HG02970 (cell line): Measurements from ENCODE around the gene SEMA3E.
"Not testable (repeated sequence)": the region's sequence is repeated elsewhere in the genome, so short reads cannot be mapped to it uniquely, and the experiment has no call there.

Source experiments
- ATAC-seq: cut with Tn5 transposase; IDR thresholded peaks from one replicate; pipeline ENCODE4 v1.9.1; 2021; ENCODE audit warnings: mild to moderate bottlenecking, moderate library complexity, moderate number of reproducible peaks; ENCODE audit not compliant: unreplicated experiment, low FRiP score

The SEMA3E gene

DNA sequence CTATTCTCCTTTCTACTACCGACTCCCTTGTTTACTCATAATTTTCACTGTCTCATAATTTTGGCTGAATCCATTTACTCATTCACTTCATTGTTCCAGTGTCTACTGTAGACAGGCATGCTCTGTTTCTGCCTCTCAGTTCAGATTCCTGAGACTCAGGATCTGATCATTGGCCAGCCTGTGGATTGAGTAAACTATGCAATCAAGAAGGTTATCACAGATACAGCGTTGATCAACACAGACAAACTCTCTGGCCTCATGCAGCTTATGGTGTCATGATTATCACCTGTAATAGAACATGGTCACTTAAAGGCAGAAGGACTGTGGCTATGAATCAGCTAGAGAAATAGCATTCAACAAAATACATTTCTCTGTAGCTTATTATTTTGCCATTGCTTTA lies 86.0 kb downstream of the SEMA3E start:
- no peak for ATAC-seq

DNA sequence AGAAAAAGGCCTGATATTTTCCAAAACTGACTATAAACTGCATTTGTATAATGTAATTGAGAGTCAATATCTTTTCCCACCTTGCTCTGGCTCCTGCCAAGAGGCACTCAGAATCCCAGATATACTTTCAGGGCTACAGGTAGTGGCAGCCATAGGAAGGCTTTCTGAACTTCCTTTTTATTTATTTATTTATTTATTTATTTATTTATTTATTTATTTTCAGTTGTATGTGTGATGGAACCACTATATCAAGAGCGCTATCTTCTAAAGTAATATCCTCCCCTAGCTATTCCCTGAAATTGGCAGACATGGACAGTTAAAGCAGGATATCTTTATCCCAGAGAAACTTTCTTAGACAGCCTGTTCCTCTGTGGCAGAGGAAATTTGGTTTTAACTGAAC lies 86.7 kb downstream of the SEMA3E start:
- no peak for ATAC-seq

DNA sequence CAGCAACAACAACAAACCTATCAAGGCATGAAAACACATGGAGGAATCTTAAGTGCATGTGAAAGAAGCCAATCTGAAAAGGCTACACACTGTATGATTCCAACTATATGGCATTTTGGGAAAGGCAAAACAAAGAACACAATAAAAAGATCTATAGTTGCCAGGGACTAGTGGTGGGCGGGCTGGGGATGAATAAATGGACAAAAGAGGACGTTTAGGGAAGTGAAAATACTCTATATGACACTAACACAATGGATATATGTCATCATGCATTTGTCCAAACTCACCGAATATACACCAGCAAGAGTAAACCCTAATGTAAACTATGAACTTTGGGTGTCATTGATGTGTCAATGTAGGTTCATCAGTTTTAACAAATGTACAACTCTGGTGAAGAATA lies 89.1 kb downstream of the SEMA3E start:
- ATAC-seq = no peak

DNA sequence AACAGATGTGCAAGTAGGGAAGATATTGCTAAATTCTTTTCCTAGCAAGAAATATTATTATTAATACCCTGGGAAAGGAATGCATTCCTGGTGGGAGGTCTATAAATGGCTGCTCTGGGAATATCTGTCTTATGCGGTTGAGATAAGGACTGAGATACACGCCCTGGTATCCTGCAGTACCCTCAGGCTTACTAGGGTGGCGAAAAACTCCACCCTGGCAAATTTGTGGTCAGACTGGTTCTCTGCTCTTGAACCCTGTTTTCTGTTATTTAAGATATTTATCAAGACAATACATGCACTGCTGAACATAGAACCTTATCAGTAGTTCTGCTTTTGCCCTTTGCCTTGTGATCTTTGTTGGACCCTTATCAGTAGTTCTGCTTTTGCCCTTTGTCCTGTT lies 96.4 kb downstream of the SEMA3E start:
- not testable (repeated sequence) for ATAC-seq

DNA sequence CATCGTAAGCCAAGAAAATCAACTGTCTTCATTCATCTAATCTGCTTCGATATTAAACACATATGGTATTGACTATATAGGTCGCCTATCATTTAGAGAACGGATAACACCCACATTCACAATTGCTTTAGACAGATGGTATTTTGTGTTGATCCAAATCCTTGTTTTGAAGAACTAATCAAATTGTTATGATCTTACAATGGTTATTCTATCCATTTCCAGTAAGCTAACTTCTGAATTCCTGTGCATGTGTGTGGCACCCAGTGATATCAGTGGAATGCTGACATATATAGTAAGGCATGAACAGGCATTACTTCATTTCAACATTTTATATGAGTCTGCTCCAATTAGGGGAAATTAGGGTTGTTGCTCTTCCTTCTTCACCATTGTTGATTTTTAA lies 98.8 kb downstream of the SEMA3E start:
- ATAC-seq = no peak

DNA sequence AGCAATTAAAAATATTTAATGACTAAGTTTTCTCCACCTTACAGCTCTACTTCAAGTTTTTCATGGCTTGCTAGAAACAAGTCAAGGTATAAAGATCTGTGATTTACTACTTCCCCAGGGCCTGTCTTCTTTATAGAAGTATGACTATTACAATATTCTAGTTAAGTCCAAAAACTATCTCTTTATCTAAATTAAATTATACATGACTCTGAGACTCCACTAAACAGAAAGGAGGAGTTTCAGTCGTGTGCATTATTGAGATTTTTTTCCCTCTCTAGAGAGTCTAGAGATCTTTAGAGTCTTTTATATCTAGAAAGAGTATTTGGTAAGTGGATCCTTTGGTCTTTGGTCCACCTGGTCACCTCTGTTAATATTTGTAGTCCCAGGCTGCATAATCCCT lies 100.7 kb downstream of the SEMA3E start:
- no peak for ATAC-seq

DNA sequence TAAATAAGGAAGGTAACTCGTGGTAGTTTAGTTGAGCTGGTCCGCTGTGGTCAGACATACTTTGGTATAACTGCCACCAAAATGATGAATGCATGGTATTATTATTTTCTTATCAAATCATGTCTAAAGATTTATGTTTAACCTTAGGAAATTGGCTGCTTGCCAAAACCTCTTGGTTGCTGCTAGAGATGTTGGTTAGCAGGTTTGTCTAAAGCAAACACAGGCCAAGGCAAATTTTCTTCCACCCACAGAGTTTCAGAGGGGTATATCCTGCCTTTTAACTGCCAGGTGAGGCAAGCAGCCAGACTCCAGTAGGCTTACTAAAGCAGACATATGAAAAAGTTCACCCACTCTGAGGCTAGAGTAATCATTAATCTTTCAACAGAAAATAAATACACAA lies 101.4 kb downstream of the SEMA3E start:
- ATAC-seq = peak; percentile 74

DNA sequence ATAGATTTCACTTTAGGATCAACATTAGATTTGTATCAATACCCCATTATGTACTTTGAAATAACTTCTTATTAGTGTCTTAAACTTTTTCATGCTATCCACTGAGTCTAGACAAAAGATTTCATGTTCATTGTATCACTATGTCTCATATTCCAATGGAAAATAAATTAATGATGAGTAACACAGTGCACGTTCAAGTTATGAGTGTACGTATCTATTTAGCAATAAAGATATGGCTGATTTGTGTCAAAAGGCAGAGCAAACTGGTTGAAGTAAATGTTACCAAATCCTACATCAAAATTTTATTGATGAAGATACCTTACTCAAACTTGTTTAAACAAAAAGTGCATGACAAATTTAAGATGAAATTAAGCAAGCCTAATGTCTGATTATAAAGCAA lies 102.4 kb downstream of the SEMA3E start:
- no peak for ATAC-seq

DNA sequence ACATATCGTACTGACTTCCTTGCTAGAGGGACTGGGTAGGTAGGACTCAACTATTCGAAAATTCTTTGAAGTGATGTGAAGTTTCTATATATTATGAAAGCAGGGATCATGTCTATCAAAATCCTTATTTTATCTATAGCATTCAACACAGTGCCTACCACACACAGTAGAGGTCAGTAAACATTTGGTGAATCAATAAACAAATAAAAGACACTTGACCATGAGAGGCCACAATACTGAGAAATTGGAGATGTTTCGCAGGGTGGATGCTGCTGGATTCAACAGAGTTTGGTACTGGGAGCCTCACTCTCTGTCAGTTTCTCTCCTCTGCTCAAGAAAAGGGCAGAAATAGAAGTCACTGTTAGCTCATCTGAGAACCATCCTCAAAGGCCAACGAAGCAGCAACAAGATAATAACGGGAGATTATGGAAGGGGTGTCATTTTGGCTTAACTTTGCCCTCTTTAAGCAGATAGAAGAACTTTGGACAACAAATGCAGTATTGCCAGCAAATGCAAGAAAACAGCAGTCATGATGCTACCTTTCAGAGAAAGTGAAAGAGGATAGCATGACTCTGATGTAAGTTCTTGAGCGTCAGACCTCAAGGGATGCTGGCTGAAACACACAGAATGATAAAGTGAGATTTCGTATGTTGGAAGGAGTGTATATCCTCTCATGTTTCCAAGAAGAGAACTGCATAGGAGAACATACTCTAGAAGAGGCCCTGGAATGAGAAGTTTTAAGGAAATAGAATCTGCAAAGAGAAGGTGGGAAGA lies 107.6 kb downstream of the SEMA3E start:
- no peak for ATAC-seq

DNA sequence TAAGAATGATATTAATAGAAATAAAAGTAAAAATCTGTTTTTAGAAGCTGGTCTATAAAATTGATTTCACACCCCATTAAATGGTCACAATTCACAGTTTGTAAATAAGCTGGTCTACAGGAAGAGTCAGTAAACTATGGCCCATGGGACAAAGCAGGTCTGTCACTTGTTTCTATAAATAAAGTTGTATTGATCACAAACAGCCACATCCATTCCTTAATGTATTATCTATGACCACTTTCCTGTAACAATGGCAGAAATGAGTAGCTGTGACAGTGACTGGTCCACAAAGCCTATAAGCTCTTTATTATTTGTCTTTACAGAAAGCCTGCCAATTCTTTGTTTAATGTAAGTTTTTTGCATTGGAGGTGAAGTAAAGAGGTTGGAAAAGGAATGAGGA lies 114.5 kb downstream of the SEMA3E start:
- ATAC-seq = no peak

DNA sequence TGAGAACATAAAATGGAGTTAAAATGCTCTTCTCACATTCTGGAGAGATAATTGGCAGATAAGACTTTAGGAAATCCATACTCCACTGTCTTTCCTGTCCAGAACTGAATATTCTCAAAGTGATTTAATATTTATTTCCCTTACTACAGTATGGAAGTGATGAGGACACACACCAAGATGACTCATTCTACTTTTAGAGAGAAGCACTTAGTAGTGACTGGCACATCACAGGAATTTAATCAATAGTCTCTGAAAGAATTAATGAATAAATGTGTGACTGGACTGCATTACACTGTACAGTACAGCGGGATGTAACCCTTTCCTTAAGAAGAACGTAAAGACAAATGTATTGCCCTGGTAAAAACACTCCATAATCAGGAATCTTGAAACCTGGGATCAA lies 116.7 kb downstream of the SEMA3E start:
- no peak for ATAC-seq

DNA sequence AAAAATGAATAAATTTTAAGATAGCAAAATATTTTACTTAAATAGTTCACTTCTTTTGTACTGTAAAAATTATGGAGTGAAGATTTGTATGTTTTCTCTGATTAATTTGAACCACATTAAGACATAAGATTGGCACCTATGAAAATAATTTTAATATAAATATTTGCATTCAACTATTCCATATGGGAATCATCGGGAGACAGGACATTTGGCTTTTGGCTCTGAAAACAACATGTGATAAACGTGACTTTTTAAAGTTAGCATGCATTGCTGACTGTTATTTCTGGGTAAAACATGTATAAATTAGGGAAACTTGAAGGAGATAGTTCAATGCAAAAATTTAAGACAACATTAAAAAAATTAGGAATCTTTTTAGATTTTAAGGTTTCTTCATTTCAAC lies 117.2 kb downstream of the SEMA3E start:
- no peak for ATAC-seq

DNA sequence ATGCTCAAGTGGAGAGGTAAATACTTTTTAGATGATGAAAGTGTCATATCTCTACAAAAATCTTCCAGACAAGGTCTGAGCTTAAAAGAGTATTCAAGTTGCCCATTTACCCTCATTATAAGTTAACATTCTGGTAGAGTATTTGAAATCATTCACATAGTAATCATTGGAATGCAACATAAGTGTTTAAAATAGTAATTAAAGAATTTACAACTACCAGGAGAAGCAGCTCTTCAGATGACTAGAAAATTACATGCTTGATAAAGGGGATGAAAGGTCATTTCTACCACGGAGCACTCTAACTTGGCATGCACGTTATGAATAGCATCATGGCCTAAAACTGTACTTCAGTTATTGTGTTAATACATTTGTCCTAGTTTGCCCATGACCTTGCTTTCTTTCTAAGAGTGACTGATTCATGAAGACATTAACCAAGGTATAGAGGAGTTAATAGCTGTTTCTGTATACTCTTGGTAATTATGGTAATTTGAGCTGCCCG lies 120.0 kb downstream of the SEMA3E start:
- ATAC-seq = no peak

DNA sequence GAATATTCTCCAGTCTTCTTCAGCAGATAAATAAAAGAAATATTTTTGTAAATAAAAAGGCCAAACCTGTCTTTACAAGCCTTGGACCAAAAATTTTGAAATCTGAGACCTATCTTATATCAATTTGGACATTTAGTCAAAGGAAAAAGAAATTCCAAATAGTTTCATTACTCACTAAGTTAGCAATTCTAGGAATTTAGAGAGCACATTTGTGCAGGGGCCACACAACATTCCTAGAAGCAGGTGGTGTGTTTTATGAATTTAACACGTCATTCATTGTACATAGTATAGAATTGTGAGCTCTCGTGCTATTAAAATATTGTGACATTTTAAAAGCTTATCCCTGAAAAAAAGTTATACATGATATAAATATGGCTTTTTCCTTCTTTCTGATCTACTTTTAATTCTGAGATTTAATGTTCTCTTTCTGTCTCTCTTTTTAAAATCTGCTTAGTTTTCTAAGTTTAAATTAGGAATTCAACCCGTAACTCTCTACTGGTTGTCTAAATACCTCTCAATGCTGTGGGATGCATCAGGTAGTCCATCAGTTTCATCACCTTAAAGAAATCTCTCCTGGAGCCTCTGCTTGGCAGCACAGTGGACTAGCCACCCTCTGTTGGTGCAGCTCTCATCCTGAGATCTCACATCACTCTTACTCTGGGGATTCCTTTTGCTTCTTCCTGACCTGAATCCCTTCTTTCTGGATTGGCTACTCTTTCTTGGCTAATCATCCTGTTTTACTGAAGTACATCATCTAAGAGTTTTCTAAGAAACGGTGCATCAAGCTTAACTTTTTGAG lies 124.5 kb downstream of the SEMA3E start:
- ATAC-seq = no peak

DNA sequence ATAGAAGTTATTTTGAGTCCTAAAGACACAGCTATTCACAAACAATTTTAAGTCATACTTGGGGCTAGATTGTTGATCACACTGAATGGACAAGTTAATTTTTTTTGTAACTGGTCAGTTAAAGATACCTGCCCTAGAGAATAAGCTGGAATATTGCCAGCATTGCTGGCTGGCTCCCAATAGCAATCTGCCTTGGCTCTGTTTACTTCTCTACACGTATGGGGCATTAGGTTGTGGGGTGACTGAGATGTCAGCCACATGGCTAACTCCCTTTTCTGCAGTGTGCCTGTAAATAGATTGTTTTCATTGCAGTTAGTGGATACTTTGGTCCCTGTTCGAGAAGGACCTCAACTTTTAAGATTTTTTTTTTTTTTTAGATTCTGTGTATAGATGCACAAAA lies 128.2 kb downstream of the SEMA3E start:
- no peak for ATAC-seq

DNA sequence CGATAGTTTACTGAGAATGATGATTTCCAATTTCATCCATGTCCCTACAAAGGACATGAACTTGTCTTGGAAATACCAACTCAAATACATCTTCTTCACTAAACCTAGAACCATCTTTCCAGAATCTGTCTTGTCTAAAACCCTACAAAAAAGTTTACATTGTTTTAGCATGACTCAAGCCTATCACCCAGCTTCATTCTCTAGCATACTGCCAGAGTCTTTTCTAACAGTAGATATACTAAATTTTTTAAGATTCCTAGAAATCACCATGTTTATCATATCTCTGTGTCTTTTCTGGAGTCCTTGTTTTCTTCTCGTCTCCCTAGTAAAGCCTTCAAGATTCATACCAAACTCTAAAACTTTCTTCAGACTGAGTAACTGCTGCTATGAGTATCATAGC lies 129.7 kb downstream of the SEMA3E start:
- ATAC-seq = no peak

DNA sequence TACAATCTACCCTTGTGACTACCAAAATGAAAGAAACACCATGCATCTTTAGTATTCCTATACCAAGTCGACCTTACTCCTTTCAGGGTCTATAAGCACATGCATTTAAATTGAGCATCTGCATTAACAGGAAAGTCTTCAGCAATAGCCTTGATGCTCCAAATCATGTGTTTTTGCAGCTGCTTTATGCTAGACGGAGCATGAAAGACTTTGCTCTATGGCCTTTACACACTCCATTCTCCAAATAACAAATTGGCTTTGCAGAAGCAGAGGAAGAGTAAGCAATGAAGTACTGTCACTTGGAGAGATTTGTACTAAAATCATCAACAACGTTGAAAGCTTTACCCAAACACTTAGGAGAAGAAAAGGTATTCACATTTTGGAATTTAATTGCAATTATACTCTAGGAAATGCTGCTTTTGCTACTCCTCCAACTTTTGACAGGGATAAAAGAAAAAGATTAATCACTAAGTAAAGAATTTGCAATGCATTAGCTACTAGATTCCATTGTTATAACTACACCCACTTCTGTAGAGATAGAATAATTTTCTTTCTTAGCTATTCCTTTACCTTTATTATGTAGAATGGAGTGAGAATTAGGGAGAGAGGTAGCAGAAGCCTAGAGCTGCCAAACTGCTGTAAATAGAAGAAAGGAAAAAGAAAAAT lies 131.8 kb downstream of the SEMA3E start:
- ATAC-seq = no peak

DNA sequence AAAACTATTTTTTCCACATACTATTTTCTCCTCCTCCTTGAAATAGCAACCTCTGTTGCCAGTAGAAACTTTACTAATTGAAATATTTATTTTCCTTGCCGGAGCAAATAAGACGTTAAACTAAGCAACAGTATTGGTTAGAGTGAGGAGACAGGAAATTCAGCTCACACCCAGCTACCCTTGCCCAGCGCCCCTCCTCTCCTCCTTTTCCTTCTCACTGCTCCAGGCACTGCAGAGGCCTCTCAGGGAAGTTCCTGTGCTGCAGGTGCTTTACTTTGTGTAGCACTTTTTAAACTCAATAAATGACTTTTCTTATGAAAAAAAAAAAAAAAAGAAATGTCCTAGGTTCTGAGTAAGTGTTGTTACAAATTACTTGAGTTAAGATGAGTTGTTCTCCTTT lies 134.0 kb downstream of the SEMA3E start:
- no peak for ATAC-seq

DNA sequence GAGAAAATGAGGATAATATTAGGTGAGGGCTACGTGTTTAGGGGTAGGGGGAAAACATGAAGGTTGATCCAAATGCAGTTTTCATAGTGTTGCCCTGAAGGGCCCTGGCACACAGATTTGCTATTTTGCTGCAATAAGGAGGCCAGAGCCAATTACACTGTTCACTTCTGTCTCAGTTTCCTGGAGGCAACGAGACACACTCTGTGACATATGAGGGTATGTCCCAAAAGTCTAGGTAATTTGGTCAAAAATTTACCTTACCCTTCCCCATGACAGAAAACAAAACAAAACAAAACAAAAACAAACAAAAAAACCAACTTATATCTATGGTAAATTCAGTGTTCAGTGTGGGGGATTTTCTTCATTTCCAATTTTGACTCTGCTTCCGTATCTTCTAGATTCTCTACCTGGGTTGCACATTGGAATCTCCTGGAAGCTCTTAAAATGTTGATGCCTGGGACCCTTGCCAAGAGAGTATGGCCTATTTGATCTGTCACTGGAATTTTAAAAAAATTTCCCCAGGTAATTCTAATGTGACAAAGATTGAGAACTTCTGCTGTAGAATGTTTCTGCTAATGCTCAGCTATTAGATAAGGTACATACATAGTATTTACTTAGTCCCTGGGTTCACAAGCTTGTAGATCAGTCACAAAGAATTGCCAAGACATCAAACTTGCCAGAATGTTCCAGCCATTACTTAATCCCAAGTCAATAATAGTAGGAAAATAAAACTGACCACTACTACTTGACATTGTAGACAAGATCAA lies 139.5 kb downstream of the SEMA3E start:
- ATAC-seq = no peak

DNA sequence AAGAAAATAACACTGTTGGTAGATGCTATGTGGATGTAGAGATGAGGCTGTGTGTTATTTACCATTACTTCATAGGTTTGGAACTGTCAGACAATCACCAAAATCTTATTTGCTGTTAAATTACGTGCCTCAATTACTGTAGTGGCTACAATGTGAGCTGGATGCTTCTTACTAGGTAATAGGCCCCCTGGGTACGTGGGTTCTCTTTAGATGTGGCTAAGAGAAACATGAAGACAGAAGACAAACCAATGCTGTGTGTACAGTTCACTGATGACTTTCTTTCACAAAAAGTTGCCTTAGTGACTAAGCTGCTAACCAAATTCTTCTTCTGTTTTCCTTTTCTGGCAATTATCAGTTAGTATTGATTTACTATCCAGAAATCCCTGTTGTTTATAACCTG lies 144.6 kb downstream of the SEMA3E start:
- ATAC-seq = no peak

DNA sequence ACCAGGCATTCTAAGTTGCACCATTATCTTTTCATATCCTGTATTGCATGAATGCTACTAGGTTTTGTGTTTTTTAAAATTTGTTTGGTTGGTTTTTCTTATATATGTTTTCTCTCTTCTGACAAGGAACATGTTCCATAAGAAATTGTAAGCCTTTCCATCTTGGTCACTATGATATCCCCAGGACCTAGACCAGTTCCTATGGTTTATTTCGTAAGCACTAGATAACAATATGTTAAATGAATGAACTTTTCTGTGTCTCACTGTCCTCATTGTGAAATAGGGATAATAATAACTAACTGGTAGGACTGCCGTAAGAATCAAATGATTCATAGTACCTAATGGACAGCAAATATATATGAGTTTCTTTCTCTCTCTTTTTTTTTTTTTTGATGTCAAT lies 146.3 kb downstream of the SEMA3E start:
- ATAC-seq = no peak
